Measurements from ENCODE around the gene ARNT2. TPM values are rescaled to one million over a fixed set of nuclear protein-coding genes. Genes with fewer than 3 reads are reported as not detected.
"Not testable (repeated sequence)": the region's sequence is repeated elsewhere in the genome, so short reads cannot be mapped to it uniquely, and the experiment has no call there.

The ARNT2 gene
- total RNA-seq, 2 experiments from 2014 or later, result not detected

- Histone ChIP-seq H3K9me2 (ENCODE audit: insufficient read depth, low read length) (no peaks in the 10 kb centered on the region), H3K4me3 (ENCODE audit: low read depth, low read length, poor library complexity, severe bottlenecking) (no peak overlapping the region), H4K20me1 (ENCODE audit: insufficient read depth, low read length) (no peaks in the 10 kb centered on the region), H3K27ac (ENCODE audit: low read depth, low read length, poor library complexity, severe bottlenecking) (no peak overlapping the region), H3K4me2 (ENCODE audit: low read length) (no peak overlapping the region), H2AFZ (ENCODE audit: low read length) (no peak overlapping the region), H3K79me2 (ENCODE audit: insufficient read depth, low read depth, low read length) (no peaks in the 10 kb centered on the region), H3K36me3 (ENCODE audit: insufficient read depth, low read length) (no peaks in the 10 kb centered on the region), H3K4me1 (ENCODE audit: insufficient read depth, low read length, poor library complexity, severe bottlenecking) (no peaks in the 10 kb centered on the region), H3K9me3 (ENCODE audit: low read length) (no peaks in the 10 kb centered on the region)
- BruUV-seq (replicated peaks), result no TSS peak
- intact Hi-C loops (cut with micrococcal nuclease; ENCODE audit: unreplicated experiment), result no loop called here
- DNase-seq (ENCODE audit: low spot score), result no peak
- no peak for TF ChIP-seq EZH2phosphoT487 (IDR thresholded peaks at IDR 0.05; ENCODE audit: borderline replicate concordance, low read depth, low read length)
- TF ChIP-seq CTCF (conservative IDR thresholded peaks at IDR 0.05; ENCODE audit: low read length), result no peak
- POLR2A ChIA-PET, result interaction anchor here (0.6 to 1.3 kb wide), 2 partner anchors 15 to 240 kb away, joined by 3 to 4 read pairs; no protein-coding TSS in a partner anchor
- CTCF ChIA-PET (ENCODE audit: unreplicated experiment), result no interaction called here
These were observed 241.4 kb downstream of the ARNT2 start for GRCh38 chr15:80645494-80646065.

- H3K9me2 ChIP-seq (ENCODE audit: insufficient read depth, low read length); CTCF ChIA-PET (ENCODE audit: unreplicated experiment); H3K4me1 ChIP-seq (ENCODE audit: insufficient read depth, low read length, poor library complexity, severe bottlenecking): not testable (repeated sequence)
These were observed 243.2 kb downstream of the ARNT2 start for GRCh38 chr15:80647424-80647823.

More at GRCh38 chr15:80647424-80647823, 243.2 kb downstream of the ARNT2 start:
- intact Hi-C loops (cut with micrococcal nuclease; ENCODE audit: unreplicated experiment); H3K9me3 ChIP-seq (ENCODE audit: low read length); DNase-seq (ENCODE audit: low spot score); H3K36me3 ChIP-seq (ENCODE audit: insufficient read depth, low read length); BruUV-seq (replicated peaks); H3K27ac ChIP-seq (ENCODE audit: low read depth, low read length, poor library complexity, severe bottlenecking); H3K4me2 ChIP-seq (ENCODE audit: low read length); H4K20me1 ChIP-seq (ENCODE audit: insufficient read depth, low read length); H2AFZ ChIP-seq (ENCODE audit: low read length); H3K4me3 ChIP-seq (ENCODE audit: low read depth, low read length, poor library complexity, severe bottlenecking); H3K79me2 ChIP-seq (ENCODE audit: insufficient read depth, low read depth, low read length); POLR2A ChIA-PET: not testable (repeated sequence)

Small RNA genes within 50 kb of the gene (microRNA-seq; reads per million reads assigned to microRNA genes)
- gene MIR5572 (ENCODE audit: borderline replicate concordance), result not detected

Other genes with a start within 250 kb of the ARNT2 start
- not detected in 2 replicates for gene CTXND1, start 152.2 kb upstream of the ARNT2 start, total RNA-seq (2014; rRNA removed; shearing (Covaris generic))
- not detected in 2 replicates for gene CTXND1, start 152.2 kb upstream of the ARNT2 start, total RNA-seq (2022)

All from OCI-LY7 (cell line).